HUDEP-2 (cell line): ENCODE data around the gene PEX26.
"Not testable (repeated sequence)": the region's sequence is repeated elsewhere in the genome, so short reads cannot be mapped to it uniquely, and the experiment has no call there.

Experiments
- DNase-seq, 76 experiments: peaks; one replicate each; lab custom pipeline; 2025; ENCODE audit not compliant: unreplicated experiment in 76 of 76; lab: John Stamatoyannopoulos, UW

The PEX26 gene

DNA sequence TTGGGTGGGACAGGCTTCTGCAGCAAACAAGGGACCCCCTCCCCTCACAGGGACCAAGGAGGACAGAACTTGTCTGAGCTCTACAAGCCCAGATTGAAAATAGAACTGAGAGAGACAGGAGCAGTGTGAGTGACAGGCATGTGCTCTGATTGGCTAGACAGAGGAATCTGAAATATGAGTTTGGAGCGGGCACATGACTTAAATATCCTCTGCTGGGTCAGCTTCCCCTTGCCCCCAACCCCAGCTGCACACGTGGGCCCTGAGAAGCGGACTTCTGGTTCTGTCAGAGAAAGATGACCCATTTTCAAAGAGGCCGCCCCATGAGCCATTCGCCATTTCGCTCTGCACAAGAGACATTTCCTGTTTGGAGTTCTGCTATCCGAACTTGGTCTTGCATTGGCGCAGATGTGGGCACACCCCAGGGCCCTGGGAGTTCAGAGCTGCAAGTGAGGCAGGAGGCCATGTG is 38.1 kb downstream of the PEX26 start:
- DNase-seq = no peak

DNA sequence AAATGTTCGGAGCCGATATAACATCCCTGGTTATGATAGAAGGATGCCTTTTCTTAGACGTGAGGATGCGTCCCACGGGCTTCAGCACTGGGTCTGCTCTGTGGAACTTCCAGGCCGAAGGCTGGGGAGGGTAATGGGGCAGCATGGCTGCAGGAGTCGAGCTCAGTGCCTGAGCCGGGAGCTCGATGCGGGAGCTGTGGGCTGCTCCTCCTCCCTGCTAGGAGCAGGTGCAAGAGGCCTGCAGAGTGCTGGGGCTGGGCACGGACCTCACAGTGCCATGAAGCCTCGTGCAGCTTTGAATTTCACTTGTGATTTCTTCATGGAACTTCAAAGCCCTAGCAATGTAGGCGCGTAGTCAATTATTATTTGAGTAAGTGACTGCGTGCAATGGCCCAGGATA is 38.8 kb downstream of the PEX26 start:
- no peak for DNase-seq

DNA sequence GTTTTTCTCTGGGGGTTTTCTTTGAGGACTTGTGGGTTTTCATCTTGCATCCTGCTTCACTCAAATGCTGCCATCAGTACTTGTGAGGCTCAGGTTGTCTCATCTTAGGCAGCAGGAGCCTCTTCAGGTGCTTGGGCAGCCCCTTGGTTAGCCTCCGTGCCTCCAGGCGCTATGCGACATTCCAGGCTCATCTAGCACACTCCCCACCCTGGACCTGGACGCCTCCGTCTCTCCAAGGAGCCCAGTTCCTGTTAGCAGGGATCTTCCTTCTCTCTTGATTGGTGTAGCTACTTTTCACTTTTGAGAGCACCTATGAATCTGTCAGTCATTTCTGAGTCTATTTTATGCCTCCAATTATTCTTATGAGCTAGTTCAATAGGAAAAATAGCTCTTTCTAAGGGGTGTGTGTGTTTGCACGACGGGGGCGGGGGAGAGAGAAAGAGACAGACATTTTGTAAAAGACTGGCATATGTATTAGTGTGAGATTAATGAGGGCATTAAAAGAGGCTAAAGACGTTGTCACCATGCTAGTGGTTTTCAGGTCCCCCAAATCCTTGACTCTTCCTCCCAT is 40.6 kb downstream of the PEX26 start:
- no peak for DNase-seq

DNA sequence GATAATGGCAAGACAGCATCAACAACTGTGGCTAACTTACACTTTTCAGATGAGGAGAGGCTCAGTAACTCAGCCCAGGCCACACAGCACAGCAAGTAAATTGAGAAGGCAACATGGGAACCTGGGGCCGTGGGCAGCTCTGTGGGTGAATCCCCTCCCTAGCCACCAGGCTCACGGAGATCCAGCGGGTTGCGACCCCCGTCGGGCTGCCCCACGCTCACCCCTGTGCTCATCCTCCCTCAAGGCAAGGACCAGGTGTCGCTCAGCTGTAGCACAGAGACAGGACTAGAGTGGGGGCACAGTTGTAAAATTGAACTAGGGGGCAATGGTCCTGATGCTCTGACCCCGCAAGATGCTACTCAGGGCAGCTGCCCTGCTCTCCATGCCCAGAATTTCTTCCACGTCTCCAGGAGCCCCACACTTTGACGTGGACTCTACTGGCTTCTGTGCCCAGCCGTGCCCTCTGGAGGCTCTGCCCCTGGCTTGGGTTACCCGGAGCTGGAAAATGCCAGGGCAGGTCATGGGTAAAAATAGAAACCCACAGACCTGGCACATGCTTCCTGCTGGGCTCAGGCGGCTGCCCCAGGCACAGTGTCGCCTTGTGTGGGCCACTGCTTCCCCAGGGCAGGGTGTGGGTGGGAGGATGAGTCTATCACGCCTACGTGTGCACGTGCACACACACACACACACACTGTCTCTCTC is 41.8 kb downstream of the PEX26 start:
- DNase-seq = no peak

DNA sequence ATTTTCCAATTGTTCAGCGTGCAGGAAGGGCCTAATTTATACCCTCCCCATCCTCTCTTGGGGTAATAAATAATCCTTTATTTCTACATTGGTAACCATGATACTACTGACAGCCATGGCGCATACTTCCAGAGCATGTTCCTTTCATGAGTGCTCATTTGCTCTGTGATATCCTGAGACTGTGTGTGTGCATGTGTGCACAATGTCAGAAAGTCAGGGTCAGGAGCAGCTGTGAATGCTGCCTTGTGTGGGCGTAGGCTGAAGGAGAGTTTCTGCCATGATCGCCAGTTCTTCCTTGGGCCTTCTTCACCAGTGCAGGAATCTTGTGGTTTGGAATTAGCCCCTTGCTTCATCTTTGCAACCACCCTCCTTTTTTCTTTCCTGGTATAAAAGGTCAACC is 43.1 kb downstream of the PEX26 start:
- no peak for DNase-seq

DNA sequence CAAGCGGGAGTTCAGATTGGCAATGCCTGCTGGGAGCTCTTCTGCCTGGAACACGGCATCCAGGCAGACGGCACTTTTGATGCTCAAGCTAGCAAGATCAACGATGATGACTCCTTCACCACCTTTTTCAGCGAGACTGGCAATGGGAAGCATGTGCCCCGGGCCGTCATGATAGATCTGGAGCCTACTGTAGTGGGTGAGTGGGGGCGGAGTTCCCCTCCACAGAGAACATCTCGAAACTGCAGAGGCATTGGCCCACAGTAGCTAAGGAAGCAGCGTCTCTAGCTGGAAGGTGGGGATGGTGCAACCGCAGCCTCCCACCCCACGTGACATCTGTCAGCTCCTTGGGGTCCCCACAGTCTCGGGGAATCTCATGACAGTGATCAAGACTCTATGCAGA is 43.7 kb downstream of the PEX26 start:
- DNase-seq = no peak

DNA sequence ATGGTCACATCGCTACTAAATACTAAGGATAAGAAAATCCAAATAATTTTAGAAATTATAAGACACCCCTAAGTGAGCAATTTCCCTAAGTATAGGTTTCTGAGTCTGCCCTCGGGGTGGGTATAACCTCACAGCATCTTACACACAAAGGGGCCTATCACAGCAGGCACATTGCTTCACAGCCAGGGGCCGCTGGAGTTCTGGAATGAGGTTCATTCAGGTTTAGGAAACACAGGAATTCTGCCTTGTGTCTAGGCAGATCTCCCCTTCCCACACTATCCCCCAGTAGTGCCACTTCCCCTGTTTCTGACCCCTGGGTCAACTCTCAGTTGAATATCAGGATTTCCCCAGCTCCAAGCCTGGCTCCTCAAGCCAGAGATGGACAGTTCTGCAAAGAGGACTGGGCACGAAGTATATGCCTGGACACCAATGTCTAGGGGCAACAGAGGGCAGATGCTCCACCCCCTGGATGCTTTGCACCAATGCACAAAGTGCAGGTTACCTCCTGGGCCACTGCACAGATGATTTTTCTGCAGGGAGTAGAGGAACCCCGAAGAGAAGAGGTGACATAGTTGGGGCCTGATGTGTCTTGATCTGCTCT is 44.3 kb downstream of the PEX26 start:
- no peak for DNase-seq

DNA sequence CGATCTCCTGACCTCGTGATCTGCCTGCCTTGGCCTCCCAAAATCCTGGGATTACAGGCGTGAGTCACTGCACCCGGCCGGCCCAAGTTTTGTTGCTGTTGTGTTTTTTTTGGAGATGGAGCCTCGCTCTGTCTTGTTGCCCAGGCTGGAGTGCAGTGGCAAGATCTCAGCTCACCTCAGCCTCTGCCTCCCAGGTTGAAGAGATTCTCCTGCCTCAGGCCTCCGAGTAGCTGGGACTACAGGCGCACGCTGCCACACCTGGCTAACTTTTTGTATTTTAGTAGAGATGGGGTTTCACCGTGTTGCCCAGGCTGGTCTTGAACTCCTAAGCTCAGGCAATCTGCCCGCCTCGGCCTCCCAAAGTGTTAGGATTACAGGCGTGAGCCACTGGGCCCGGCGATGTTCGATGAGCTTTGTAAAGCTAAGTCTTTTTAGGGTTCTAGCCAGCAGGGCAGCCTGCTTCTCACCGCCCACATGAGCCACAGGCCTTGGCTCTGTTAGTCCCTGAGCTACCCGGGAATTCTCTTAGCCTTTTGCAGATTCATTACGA is 45.8 kb downstream of the PEX26 start:
- not testable (repeated sequence) for DNase-seq

DNA sequence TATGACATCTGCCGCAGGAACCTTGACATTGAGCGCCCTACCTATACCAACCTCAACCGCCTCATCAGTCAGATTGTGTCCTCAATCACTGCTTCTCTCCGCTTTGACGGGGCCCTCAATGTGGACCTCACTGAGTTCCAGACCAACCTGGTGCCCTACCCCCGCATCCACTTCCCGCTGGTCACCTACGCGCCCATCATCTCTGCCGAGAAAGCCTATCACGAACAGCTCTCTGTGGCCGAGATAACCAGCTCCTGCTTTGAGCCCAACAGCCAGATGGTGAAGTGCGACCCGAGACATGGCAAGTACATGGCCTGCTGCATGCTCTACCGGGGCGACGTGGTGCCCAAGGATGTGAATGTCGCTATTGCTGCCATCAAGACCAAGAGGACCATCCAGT is 48.8 kb downstream of the PEX26 start:
- no peak for DNase-seq

DNA sequence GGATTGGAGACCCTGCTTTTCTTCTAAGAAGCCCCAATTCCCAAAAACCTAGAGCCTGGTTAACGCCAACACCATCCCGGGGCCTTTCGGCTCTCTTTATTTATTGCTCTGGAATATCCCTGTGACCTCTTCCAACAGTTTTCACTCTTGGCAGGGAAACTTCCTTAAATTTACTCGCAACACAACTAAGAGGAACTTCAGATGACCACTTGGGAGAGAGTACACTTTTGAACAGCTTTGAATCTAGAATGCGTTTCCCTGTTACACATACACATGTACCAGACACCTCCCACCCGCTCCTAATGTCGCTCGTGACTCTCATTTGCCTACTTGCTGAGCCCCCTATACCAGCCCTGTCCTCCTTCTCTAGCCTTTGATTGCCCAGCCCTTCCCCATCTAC is 52.2 kb downstream of the PEX26 start:
- DNase-seq = no peak

DNA sequence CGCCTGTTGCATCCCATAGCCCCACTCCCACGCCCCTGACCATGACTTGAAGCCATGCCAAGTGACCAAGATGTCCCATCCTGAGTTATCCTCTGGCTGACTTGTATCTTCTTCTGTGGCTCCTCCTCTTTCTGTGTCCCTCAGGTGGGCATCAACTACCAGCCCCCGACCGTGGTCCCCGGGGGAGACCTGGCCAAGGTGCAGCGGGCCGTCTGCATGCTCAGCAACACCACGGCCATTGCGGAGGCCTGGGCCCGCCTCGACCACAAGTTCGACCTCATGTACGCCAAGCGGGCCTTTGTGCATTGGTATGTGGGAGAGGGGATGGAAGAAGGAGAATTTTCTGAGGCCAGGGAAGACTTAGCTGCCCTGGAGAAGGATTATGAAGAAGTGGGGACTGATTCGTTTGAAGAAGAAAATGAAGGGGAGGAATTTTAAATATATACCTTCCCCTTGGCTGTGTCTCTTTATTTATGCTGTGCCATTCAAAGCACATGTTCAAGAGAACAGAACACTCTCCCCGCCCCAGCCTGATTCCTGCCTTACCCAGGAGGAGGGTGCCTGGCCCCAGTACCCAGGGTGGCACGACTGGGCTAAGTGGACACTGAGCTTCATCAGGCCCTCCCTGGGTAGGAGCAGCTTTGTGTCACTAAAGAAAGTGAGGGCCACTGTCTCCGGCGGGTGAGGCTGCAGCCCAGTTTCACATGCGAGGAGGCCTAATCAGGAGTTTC is 53.1 kb downstream of the PEX26 start:
- no peak for DNase-seq

DNA sequence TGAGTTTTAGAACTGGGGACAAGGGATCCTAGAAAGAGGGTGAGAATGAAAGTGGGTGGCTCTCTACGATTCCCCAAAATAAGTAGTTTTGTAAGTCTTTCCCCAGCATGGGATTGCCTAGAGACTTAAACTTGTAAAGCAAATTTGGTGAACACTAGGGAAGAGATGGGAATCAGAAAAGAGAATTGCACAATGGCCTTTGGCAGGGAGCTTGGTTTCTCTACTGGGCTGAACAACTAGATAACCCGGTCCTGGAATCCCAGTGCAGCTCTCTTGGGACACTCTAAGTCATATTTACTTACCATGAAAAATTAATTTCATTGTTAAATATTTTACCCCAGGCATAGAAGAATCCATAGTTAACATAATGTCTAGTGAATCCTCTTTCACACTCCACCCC is 55.7 kb downstream of the PEX26 start:
- no peak for DNase-seq

DNA sequence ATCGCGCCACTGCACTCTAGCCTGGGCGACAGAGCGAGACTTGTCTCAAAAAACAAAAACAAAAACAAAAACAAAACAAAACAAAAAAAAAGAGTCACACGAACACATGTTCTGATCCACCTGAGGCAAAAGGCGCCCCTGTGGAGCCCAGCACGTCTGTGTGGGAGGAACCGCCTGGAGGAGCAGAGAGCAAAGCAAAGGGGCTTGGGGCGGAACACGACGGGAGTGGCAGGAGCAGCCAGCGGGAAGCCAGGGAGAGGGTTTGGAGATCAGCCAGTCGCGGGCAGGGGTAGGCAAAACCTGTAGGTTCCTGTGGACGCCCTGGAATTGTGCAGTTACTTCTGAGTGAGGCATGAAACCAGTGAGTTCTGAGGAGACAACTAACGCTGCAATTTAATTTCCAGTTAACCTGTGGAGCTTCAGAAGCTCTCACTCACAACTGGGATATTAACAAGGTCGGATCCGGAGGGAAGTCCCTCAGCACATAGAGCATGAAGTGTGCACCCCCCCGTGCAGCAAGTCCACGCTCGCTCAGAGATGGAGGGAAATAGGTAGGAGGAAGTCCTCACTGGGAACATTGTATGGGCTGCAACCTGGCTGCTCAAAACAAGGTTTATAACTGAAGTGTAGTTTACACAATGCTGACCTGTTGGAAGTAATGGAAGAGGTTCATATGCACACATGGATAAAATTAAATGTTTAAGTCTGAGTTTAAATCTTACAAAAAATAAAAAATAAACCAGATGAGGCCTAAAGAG is 59.0 kb downstream of the PEX26 start:
- no peak for DNase-seq

DNA sequence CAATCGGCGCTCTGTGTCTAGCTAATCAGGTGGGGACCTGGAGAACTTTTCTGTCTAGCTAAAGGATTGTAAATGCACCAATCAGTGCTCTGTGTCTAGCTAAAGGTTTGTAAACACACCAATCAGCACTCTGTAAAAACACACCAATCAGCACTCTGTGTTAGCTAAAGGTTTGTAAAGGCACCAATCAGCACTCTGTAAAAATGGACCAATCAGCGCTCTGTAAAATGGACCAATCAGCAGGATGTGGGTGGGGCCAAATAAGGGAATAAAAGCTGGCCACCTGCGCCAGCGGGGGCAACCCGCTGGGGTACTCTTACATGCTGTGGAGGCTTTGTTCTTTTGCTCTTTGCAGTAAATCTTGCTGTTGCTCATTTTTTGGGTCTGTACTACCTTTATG is 63.2 kb downstream of the PEX26 start:
- DNase-seq = not testable (repeated sequence)

DNA sequence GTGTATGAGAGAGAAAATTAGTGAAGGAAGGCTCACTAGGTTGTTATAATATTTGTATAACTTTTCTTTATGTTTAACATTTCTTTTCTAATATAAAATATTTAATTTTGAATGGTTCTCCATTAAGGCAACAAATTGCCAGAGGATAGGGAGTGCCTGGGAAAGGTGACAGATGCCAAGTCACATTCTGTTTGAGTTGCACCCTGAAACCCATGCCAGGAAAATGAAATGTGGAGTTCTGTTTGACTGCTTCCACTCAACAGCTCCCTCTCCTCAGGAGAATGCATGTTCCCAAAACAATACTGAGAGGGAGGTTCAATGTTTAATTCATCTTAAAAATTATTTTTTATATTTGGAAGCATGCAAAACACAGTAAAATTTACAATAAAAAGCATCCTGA is 66.3 kb downstream of the PEX26 start:
- DNase-seq = no peak

DNA sequence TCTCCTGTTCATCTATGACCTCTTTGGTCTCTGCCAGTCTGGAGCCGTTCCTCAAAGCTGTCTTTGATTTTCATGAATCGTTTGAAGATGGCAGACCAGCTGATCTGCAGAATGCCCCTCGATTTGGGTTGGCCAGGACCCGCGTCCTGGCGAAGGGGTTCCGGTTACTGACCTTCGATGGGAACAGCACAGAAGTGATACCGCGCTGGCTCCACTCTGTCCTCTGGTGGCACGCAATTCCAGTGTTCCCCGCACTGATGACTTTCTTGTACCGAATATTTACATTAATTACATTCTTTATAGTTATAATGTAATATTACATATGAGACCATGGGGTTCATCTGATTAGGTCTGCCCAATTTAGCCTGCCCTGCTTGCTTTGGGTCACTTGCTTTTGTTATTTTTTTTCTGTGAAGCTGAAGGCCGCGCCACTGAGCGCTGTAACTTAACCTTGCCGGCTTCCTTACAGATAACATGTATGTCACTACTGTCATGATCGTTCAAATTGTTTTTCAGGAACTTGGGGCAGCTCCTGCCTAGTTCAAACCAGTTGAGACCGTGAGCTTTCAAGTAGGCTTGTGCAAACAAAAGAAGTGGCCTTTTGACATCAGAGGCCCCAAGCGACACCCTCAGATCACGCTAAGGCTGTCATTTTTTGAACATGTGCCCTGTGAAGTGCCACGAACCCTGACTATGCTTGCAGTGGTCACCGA is 68.0 kb downstream of the PEX26 start:
- no peak for DNase-seq

DNA sequence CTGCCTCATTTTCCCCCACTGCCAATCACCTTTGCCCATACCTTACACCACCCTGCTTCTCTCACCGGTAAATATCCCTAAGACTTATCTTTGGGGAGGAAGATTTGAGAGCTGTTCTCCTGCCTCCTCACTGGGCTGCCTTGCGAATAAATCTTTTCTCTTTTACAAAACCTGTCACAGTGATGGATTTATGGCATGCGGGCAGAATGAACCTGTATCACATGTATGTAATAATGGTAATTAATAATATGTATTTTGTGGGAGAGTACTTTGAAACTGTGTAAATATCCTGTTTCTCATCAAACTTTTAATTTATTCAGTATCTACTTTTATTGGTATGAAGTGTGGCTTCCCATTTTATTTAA is 68.6 kb downstream of the PEX26 start:
- no peak for DNase-seq

DNA sequence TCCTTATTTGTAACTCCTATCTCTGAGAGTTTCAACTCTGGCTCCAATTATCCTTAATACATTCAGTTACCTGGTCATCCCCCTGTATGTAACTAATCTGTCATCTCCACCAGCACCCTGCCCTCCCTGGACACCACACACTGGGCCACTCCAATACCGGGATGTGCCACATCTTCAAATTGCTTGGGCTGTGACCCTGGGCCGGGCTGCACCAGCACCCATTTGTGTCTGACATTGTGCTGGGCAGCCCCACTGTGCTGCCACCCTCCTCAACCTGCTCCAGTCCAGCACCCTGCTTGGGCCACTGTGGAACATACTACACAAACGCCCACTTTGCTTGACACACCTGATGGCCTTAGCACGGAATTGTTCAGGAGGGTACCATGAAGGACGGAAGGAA is 70.0 kb downstream of the PEX26 start:
- DNase-seq = no peak

DNA sequence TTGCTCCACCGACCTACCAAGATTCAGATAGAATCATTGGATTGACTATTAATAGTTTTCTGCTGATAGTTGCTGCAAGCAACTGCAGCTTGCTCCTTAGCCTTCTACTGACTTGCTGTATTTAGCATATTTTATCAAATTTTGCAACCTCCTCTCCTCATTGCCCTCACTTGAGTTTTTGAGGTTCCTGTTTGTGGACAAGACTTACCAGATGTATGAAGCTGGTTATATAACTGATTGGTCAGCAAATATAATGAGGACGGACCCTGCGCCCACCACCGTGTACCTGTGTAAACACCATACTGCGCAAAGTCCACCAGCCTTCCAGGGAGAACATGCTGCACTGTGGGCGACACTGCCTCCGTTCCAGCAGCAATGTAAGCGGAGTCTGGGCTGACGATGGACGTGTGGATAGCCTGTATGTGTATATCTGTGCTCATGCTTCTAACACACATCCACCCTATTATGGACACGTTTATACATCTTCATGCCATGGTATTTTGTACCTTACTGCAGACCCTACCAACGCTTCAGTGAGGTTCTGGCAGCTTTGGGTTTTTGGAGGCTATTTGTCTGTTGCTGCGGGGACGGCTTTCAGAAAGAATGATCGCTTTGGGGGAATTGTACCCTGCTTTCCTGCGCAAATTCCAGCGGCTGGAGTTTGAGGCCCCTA is 70.6 kb downstream of the PEX26 start:
- DNase-seq = no peak

DNA sequence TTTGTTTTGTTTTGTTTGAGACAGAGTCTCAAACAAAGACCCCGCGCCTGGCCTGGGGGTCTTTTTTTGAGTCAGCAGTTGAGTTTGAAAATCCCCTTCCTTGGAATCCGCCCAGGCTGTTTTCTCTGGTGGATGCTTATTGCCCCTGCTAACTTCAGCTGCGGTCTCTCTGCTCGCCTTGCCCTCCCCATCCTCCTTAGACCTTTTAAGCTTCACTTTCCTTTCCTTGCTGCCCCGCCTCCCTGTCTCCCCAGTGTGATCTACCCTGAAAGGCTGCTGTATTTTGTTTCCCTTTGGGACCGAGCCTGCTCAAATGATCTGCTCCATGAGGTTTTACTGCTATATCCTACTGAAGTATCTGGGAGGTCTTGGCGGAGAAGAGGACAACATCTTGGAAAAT is 74.7 kb downstream of the PEX26 start:
- DNase-seq = no peak
